Right ventricle myocardium superior (tissue), 1 donor: ENCODE data around the gene FAM9B. TPM values are rescaled to one million over a fixed set of nuclear protein-coding genes. Genes with fewer than 3 reads are reported as not detected.
"Not testable (repeated sequence)": the region's sequence is repeated elsewhere in the genome, so short reads cannot be mapped to it uniquely, and the experiment has no call there.

Source experiments
- ATAC-seq: fragments of 200-7000 bp; cut with Tn5 transposase; one replicate; pipeline ENCODE4 v1.9.1; 2020; ENCODE audit warnings: mild to moderate bottlenecking; ENCODE audit not compliant: poor library complexity
- DNase-seq: peaks from one replicate; pipeline ENCODE4 v3.0.0-alpha.2; 2020
- intact Hi-C: fragments of 100-400 bp; cut with DNase I; formaldehyde crosslinking; loops from one replicate; pipeline ENCODE4 v1.11.2; 2022
- long read RNA-seq: library from polyadenylated mRNA; unstranded; transcript quantifications from one replicate; pipeline ENCODE4 v2.0.0, GENCODE V29; 2021
- total RNA-seq: library from RNA; stranded (reverse); fragmentation: NEBNext Ultra II Directional; extraction: Animal tissue kit (Norgen Biotek cat#: 25700); gene quantifications from one replicate; pipeline ENCODE4 v1.2.1, GENCODE V29; 2021
- donor health status: DM: no; HTN: yes; CAD: no; lungs with severe emphysema.

FAM9B gene
- not detected for total RNA-seq
- long read RNA-seq = 0 reads

- ATAC-seq (no peak), DNase-seq (no peak)
- intact Hi-C loops = no loop called here
Measured at GRCh38 chrX:9033989-9034388, at the start of gene FAM9B. Gene FAM9B (minus strand): TSS chrX:9034127. CDS start chrX:9032986, 1,141 bp downstream.

- intact Hi-C loops = no loop called here
- ATAC-seq (no peak), DNase-seq (no peak)
Measured at GRCh38 chrX:9081271-9081670, 47.3 kb upstream of the FAM9B start.

GRCh38 chrX:9074326-9074725 is 40.4 kb upstream of the FAM9B start:
- intact Hi-C loops = no loop called here
- no peak for DNase-seq

GRCh38 chrX:9072281-9072680 is 38.4 kb upstream of the FAM9B start:
- ATAC-seq (no peak), DNase-seq (no peak)
- intact Hi-C loops = no loop called here

More at GRCh38 chrX:9074326-9074725, 40.4 kb upstream of the FAM9B start:
- ATAC-seq = no peak

- intact Hi-C loops = no loop called here
- no peak for ATAC-seq
- DNase-seq = no peak
Measured at GRCh38 chrX:9071031-9071650, 37.2 kb upstream of the FAM9B start.

GRCh38 chrX:9069573-9069972 is 35.6 kb upstream of the FAM9B start:
- no peak for ATAC-seq
- no peak for DNase-seq
- intact Hi-C loops = no loop called here

- ATAC-seq = no peak
Measured at GRCh38 chrX:9064694-9065093, 30.8 kb upstream of the FAM9B start.

GRCh38 chrX:9062641-9063040 is 28.7 kb upstream of the FAM9B start:
- no peak for DNase-seq
- ATAC-seq = no peak
- intact Hi-C loops = no loop called here

More at GRCh38 chrX:9064694-9065093, 30.8 kb upstream of the FAM9B start:
- intact Hi-C loops = no loop called here
- no peak for DNase-seq

- intact Hi-C loops = no loop called here
- ATAC-seq (no peak), DNase-seq (no peak)
Measured at GRCh38 chrX:9055354-9055753, 21.4 kb upstream of the FAM9B start.

- intact Hi-C loops = no loop called here
- no peak for DNase-seq
- no peak for ATAC-seq
Measured at GRCh38 chrX:9052081-9052480, 18.2 kb upstream of the FAM9B start.

- intact Hi-C loops = no loop called here
Measured at GRCh38 chrX:9050331-9050730, 16.4 kb upstream of the FAM9B start.

GRCh38 chrX:9048801-9049200 is 14.9 kb upstream of the FAM9B start:
- no peak for ATAC-seq
- intact Hi-C loops = no loop called here

More at GRCh38 chrX:9050331-9050730, 16.4 kb upstream of the FAM9B start:
- DNase-seq = no peak
- no peak for ATAC-seq

GRCh38 chrX:9038244-9038643 is 4.3 kb upstream of the FAM9B start:
- DNase-seq = no peak
- intact Hi-C loops = no loop called here
- no peak for ATAC-seq

More at GRCh38 chrX:9048801-9049200, 14.9 kb upstream of the FAM9B start:
- no peak for DNase-seq

- ATAC-seq (no peak), DNase-seq (no peak)
- intact Hi-C loops = no loop called here
Measured at GRCh38 chrX:9037296-9037695, 3.4 kb upstream of the FAM9B start.

GRCh38 chrX:9033586-9033985 is 341 bp downstream of the FAM9B start:
- DNase-seq (no peak), ATAC-seq (no peak)
- intact Hi-C loops = no loop called here

- DNase-seq (no peak), ATAC-seq (no peak)
- intact Hi-C loops = no loop called here
Measured at GRCh38 chrX:9033179-9033578, 748 bp downstream of the FAM9B start.

- intact Hi-C loops = no loop called here
- DNase-seq = no peak
- ATAC-seq = no peak
Measured at GRCh38 chrX:9023293-9023692, 10.6 kb downstream of the FAM9B start.

GRCh38 chrX:9019151-9019550 is 14.8 kb downstream of the FAM9B start:
- intact Hi-C loops = no loop called here
- ATAC-seq (no peak), DNase-seq (no peak)

GRCh38 chrX:9018332-9018731 is 15.6 kb downstream of the FAM9B start:
- ATAC-seq, DNase-seq, intact Hi-C loops: not testable (repeated sequence)

GRCh38 chrX:9003041-9003440 is 30.9 kb downstream of the FAM9B start:
- no peak for DNase-seq
- intact Hi-C loops = no loop called here
- no peak for ATAC-seq

GRCh38 chrX:8988446-8988845 is 45.5 kb downstream of the FAM9B start:
- peak; percentile 56 for ATAC-seq
- DNase-seq = peak; percentile 47
- intact Hi-C loops = no loop called here
